Subcutaneous preadipocyte (primary cell): ENCODE data around the gene PRMT3. TPM values are rescaled to one million over a fixed set of nuclear protein-coding genes. Genes with fewer than 3 reads are reported as not detected.

Experiments used
- total RNA-seq: library from RNA; depleted of rRNA; stranded (reverse); fragments of >200 nt; gene quantifications from 2 replicates; pipeline ENCODE4 v1.2.3, GENCODE V29; 2012

The PRMT3 gene
- 22.0 and 27.0 TPM in 2 replicates for total RNA-seq

DNA sequence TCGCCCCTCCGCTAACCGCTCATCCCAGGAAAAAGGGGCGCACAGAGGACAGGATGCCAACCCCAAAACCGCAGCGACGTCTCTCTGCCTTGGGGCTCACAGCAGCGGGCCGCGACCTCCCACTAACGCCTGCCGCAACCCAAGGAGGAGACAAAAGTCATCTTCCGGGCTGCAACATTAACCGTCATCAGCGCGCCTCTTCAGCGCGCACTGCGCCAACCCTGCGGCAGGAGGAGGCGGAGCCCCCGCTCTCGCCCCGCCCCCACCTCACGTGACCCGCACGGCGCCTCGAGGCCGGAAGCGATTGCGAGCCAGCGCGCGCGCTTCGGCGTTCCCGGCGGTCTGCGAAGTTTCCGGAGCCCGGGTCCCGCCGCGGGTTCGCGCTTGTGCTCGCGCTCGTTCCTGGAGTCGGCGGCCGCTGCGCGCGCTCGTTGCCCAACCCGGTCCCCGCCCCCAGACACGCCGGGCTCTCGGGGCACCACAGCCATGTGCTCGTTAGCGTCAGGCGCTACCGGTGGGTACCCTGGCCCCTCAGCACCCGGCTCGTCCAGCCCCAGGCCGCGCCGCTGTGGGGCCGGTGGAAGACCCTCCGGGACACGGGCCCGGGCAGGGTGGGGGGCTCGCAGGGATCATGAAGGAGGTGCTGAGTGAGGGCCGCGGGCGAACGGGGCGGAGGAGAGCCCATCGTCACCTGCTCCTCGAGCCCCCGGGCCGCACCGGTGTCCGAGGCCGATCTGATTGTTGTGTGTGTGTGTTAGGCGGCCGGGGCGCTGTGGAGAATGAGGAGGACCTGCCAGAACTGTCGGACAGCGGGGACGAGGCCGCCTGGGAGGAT lies at the start of gene PRMT3:
TSS of gene PRMT3 (plus strand) at position 456 of the 835 bp plus-strand sequence. CDS start at position 487, 31 bp downstream.

GRCh38 chr11:20363500-20364340 lies 23.8 kb upstream of the PRMT3 start, which contains the start of gene HTATIP2:
Gene HTATIP2 (plus strand): TSS chr11:20363714. CDS start chr11:20364238, 524 bp downstream.

Other genes with a start within 250 kb of the PRMT3 start
- not detected in 2 replicates for gene DBX1, start 227.2 kb upstream of the PRMT3 start, total RNA-seq
- gene HTATIP2, start 24.0 kb upstream of the PRMT3 start, total RNA-seq, result 18.2 and 37.8 TPM in 2 replicates
- gene SLC6A5, start 211.9 kb downstream of the PRMT3 start, total RNA-seq, result not detected in 2 replicates